ENCODE measurements around the gene EXOC3L2. TPM values are rescaled to one million over a fixed set of nuclear protein-coding genes. Genes with fewer than 3 reads are reported as not detected.

Gene EXOC3L2
- total and polyA plus RNA-seq, 2 donors (not counting 3 experiments of a cell fraction or from before 2014, with no cell fraction given) = 0.66 to 1.8 TPM

DNA sequence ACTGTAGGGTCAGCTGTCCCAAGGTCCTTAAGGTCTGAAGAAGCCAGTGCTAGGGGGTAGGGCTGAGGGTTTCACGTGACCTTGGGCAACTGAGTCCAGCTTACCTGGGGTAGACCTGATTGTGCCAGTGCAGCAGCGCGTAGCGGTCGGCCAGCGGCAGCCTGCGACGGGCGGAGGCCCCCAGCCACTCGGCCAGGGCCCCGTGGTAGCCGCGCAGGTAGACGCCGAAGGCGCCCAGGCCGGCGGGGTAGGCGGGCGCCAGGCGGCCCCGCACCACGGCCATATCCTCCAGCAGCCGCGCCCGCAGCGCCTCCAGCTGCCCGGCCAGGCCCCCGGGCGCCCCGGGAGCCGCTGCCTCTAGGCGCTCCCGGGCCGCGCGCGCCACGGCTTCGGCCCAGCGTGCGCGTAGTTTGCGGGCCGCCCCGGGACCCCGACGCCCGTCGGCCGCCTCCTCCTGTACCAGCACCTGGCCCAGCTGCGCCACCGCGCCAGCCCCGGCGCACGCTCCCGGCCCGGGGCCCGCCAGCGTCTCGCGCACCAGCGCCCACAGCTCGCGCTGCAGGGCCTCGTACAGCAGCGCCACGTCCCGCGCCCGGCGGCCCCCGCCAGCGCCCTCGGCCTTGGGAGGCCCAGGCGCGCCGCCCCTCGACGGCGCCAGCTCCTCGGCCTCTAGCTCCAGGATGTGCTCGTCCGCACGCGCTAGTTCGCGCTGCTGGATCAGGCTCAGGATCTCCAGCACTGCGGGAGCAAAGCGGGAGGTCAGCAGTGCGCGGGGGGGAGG lies 10.9 kb downstream of the EXOC3L2 start:
- intact Hi-C loops (cut with micrococcal nuclease) = no loop called here
- dilution Hi-C loops (cut with MboI; ENCODE audit: extremely low pct_ligation_motif_present, low sequenced_read_pairs) = no loop called here
- Histone ChIP-seq H3K9me1 (replicated peaks; ENCODE audit: control insufficient read depth, extremely low read depth, insufficient read depth, low read length) (no peaks in the 10 kb centered on the region), H3K79me2 (ENCODE audit: control insufficient read depth, insufficient read depth, low read length) (no peaks in the 10 kb centered on the region), H4K20me1 (replicated peaks; ENCODE audit: control insufficient read depth, extremely low read depth, insufficient read depth, low read length) (no peaks in the 10 kb centered on the region), H3K36me3 (ENCODE audit: control insufficient read depth in 2 of 2, extremely low read depth in 1 of 2, insufficient read depth in 2 of 2, low read length in 2 of 2) (no peaks in the 10 kb centered on the region), H3K9ac (replicated peaks; ENCODE audit: extremely low read depth, insufficient read depth, low read length) (no peak overlapping the region), H3K27me3 (ENCODE audit: control insufficient read depth in 2 of 2, insufficient read depth in 2 of 2, low read length in 2 of 2) (no peaks in the 10 kb centered on the region), H2AFZ (ENCODE audit: low read depth, low read length) (no peak overlapping the region), H3K27ac (ENCODE audit: insufficient read depth, low read depth, low read length) (no peak overlapping the region), H3K4me1 (ENCODE audit: control insufficient read depth, extremely low read depth, insufficient read depth, low read length) (peaks cover 8% of the 10 kb centered on the region), H3K4me3 (replicated peaks in 1 of 3; ENCODE audit: insufficient read depth in 1 of 3, low read depth in 1 of 3, low read length in 3 of 3) (no peak overlapping the region), H3K4me2 (ENCODE audit: insufficient read depth, low read length) (no peak overlapping the region), H3K9me3 (replicated peaks; ENCODE audit: control insufficient read depth, insufficient read depth, low read length) (no peaks in the 10 kb centered on the region)
- no peak for TF ChIP-seq JUN (IDR thresholded peaks at IDR 0.05; ENCODE audit: borderline replicate concordance, insufficient read depth, insufficient read length, low read depth)
- no peak for TF ChIP-seq POLR2A (IDR thresholded peaks at IDR 0.05; ENCODE audit: low read depth, low read length)
- TF ChIP-seq MYC (IDR thresholded peaks at IDR 0.05; ENCODE audit: low read depth, low read length) = no peak
- CTCF ChIA-PET = no interaction called here
- no TSS peak for BruUV-seq (replicated peaks)
- POLR2A ChIA-PET = no interaction called here
- DNase-seq (ENCODE audit: low read depth, low spot score) = no peak
- no peak for FAIRE-seq

DNA sequence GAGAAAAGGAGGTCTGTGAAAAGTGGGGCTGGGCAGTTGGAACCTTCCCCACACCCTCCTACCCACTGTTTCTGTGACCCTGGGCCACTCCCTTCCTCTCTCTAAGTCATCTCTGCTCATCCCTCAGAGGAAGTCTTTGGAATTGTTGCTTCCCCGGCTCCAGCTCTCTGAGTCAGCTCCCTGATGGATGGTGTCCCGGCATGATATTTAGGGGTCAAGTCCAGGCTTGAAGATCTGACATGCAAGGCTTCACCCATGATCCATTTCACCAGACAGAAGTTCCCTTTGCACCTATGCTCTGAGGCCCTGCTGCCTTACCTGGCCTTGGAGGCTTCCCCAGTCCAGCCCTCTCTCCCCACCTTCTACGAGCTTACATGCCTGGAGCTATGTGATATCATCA lies 13.3 kb downstream of the EXOC3L2 start:
- H3K79me2 ChIP-seq (ENCODE audit: control insufficient read depth, insufficient read depth, low read length) = no peaks in the 10 kb centered on the region
- no peak overlapping the region for H3K9ac ChIP-seq (replicated peaks; ENCODE audit: extremely low read depth, insufficient read depth, low read length)
- DNase-seq (ENCODE audit: low read depth, low spot score) = no peak
- intact Hi-C loops (cut with micrococcal nuclease) (no loop called here), dilution Hi-C loops (cut with MboI; ENCODE audit: extremely low pct_ligation_motif_present, low sequenced_read_pairs) (no loop called here)
- no peaks in the 10 kb centered on the region for H4K20me1 ChIP-seq (replicated peaks; ENCODE audit: control insufficient read depth, extremely low read depth, insufficient read depth, low read length)
- ChIA-PET POLR2A (no interaction called here), CTCF (interaction anchor here (0.7 to 1.4 kb wide), 6 partner anchors 9 to 265 kb away, joined by 3 to 5 read pairs (median 3); no protein-coding TSS in a partner anchor)
- H2AFZ ChIP-seq (ENCODE audit: low read depth, low read length) = no peak overlapping the region
- no peaks in the 10 kb centered on the region for H3K27me3 ChIP-seq (ENCODE audit: control insufficient read depth in 2 of 2, insufficient read depth in 2 of 2, low read length in 2 of 2)
- no peaks in the 10 kb centered on the region for H3K36me3 ChIP-seq (ENCODE audit: control insufficient read depth in 2 of 2, extremely low read depth in 1 of 2, insufficient read depth in 2 of 2, low read length in 2 of 2)
- H3K4me3 ChIP-seq (replicated peaks in 1 of 3; ENCODE audit: insufficient read depth in 1 of 3, low read depth in 1 of 3, low read length in 3 of 3) = no peak overlapping the region
- no peaks in the 10 kb centered on the region for H3K9me1 ChIP-seq (replicated peaks; ENCODE audit: control insufficient read depth, extremely low read depth, insufficient read depth, low read length)
- no peak for TF ChIP-seq POLR2A (IDR thresholded peaks at IDR 0.05; ENCODE audit: low read depth, low read length)
- TF ChIP-seq, protein P1, sequence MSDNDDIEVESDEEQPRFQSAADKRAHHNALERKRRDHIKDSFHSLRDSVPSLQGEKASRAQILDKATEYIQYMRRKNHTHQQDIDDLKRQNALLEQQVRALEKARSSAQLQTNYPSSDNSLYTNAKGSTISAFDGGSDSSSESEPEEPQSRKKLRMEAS (IDR thresholded peaks at IDR 0.05; ENCODE audit: insufficient read depth, insufficient read length) = no peak
- TF ChIP-seq GATA2 (IDR thresholded peaks at IDR 0.05; ENCODE audit: insufficient read depth, insufficient read length, low read depth, low read length) = no peak
- TF ChIP-seq POLR2AphosphoS5 (IDR thresholded peaks at IDR 0.05; ENCODE audit: insufficient read depth, low read depth, low read length) = no peak
- TF ChIP-seq FOS (IDR thresholded peaks at IDR 0.05; ENCODE audit: borderline replicate concordance, insufficient read depth, low read length) = no peak
- no peak for TF ChIP-seq MYC (IDR thresholded peaks at IDR 0.05; ENCODE audit: low read depth, low read length)
- TF ChIP-seq EZH2 (IDR thresholded peaks at IDR 0.05; ENCODE audit: borderline replicate concordance, low read depth, low read length, severe bottlenecking) = no peak
- TF ChIP-seq, protein P2, sequence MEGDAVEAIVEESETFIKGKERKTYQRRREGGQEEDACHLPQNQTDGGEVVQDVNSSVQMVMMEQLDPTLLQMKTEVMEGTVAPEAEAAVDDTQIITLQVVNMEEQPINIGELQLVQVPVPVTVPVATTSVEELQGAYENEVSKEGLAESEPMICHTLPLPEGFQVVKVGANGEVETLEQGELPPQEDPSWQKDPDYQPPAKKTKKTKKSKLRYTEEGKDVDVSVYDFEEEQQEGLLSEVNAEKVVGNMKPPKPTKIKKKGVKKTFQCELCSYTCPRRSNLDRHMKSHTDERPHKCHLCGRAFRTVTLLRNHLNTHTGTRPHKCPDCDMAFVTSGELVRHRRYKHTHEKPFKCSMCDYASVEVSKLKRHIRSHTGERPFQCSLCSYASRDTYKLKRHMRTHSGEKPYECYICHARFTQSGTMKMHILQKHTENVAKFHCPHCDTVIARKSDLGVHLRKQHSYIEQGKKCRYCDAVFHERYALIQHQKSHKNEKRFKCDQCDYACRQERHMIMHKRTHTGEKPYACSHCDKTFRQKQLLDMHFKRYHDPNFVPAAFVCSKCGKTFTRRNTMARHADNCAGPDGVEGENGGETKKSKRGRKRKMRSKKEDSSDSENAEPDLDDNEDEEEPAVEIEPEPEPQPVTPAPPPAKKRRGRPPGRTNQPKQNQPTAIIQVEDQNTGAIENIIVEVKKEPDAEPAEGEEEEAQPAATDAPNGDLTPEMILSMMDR (IDR thresholded peaks at IDR 0.05; ENCODE audit: extremely low read depth in 1 of 2, insufficient read depth in 1 of 2, low read depth in 1 of 2, low read length in 2 of 2) = no peak
- TF ChIP-seq JUN (IDR thresholded peaks at IDR 0.05; ENCODE audit: borderline replicate concordance, insufficient read depth, insufficient read length, low read depth) = no peak
- H3K9me3 ChIP-seq (replicated peaks; ENCODE audit: control insufficient read depth, insufficient read depth, low read length) = no peaks in the 10 kb centered on the region
- H3K4me2 ChIP-seq (ENCODE audit: insufficient read depth, low read length) = no peak overlapping the region
- no TSS peak for BruUV-seq (replicated peaks)
- no peak for FAIRE-seq
- H3K27ac ChIP-seq (ENCODE audit: insufficient read depth, low read depth, low read length) = no peak overlapping the region
- H3K4me1 ChIP-seq (ENCODE audit: control insufficient read depth, extremely low read depth, insufficient read depth, low read length) = peaks cover 8% of the 10 kb centered on the region
